Kidney epithelial cell (primary cell): ENCODE measurements around the gene NUMBL. TPM values are rescaled to one million over a fixed set of nuclear protein-coding genes. Genes with fewer than 3 reads are reported as not detected.

ENCODE experiments used
- DNase-seq: peaks from one replicate; pipeline ENCODE4 v3.0.0-alpha.2; 2010; ENCODE audit warnings: low read depth
- H3K27me3 ChIP-seq: 2 replicates; pipeline ENCODE4 v1.6.0; 2011; ENCODE audit warnings: low read length; ENCODE audit not compliant: control insufficient read depth, insufficient read depth
- H3K36me3 ChIP-seq: 2 replicates; pipeline ENCODE4 v1.5.1; 2011; ENCODE audit warnings: low read length; ENCODE audit not compliant: control insufficient read depth, insufficient read depth
- H3K4me3 ChIP-seq: 2 replicates; pipeline ENCODE4 v1.5.1; 2011; ENCODE audit warnings: low read depth, mild to moderate bottlenecking, control low read depth, low read length
- CTCF ChIP-seq: IDR thresholded peaks from 2 replicates; pipeline ENCODE4 v1.5.1; 2011; ENCODE audit warnings: mild to moderate bottlenecking, moderate library complexity, low read length, control low read depth, inconsistent platforms; ENCODE audit not compliant: insufficient read depth, poor library complexity, severe bottlenecking
- total RNA-seq: library from RNA; depleted of rRNA; stranded (reverse); fragments of >200 nt; gene quantifications from 2 replicates; pipeline ENCODE4 v1.2.3, GENCODE V29; 2015

NUMBL gene
- total RNA-seq, 1 donor from 2014 or later = 20.0 TPM

GRCh38 chr19:40668991-40669614, 21.3 kb downstream of the NUMBL start:
- H3K4me3 ChIP-seq = no peak overlapping the region
- peaks cover 5% of the 10 kb centered on the region for H3K36me3 ChIP-seq
- DNase-seq = no peak
- TF ChIP-seq CTCF = no peak
- H3K27me3 ChIP-seq = no peaks in the 10 kb centered on the region

- Histone ChIP-seq H3K4me3 (no peak overlapping the region), H3K27me3 (no peaks in the 10 kb centered on the region), H3K36me3 (peaks cover 4% of the 10 kb centered on the region)
- TF ChIP-seq CTCF = no peak
- DNase-seq = no peak
Observed at GRCh38 chr19:40667602-40668001, 22.8 kb downstream of the NUMBL start.

- TF ChIP-seq CTCF = no peak
- DNase-seq = no peak
- Histone ChIP-seq H3K27me3 (no peaks in the 10 kb centered on the region), H3K36me3 (peaks cover 4% of the 10 kb centered on the region), H3K4me3 (no peak overlapping the region)
Observed at GRCh38 chr19:40666803-40667438, 23.5 kb downstream of the NUMBL start.

GRCh38 chr19:40663695-40664692, 26.5 kb downstream of the NUMBL start:
- DNase-seq = no peak
- Histone ChIP-seq H3K27me3 (no peaks in the 10 kb centered on the region), H3K36me3 (no peaks in the 10 kb centered on the region), H3K4me3 (peak overlapping the region; percentile 48)
- TF ChIP-seq CTCF = no peak

- TF ChIP-seq CTCF = peak; percentile 89
- Histone ChIP-seq H3K36me3 (no peaks in the 10 kb centered on the region), H3K4me3 (peak overlapping the region; percentile 48), H3K27me3 (no peaks in the 10 kb centered on the region)
- peak; percentile 18 for DNase-seq
Observed at GRCh38 chr19:40662925-40663694, 27.3 kb downstream of the NUMBL start.
